H1 (cell line): Measurements from ENCODE around the gene RGS4. TPM values are rescaled to one million over a fixed set of nuclear protein-coding genes. Genes with fewer than 3 reads are reported as not detected.

Source experiments
- CTCF ChIA-PET: fragments of 300-600 bp; sonication (Branson Sonifier 250); formaldehyde crosslinking; loops from one replicate; lab custom pipeline; 2021; ENCODE audit not compliant: partially characterized antibody; lab: Charles Lee
- POLR2A ChIA-PET: fragments of 300-600 bp; sonication (Branson Sonifier 250); formaldehyde crosslinking; loops from one replicate; lab custom pipeline; 2021; ENCODE audit warnings: inconsistent platforms; ENCODE audit not compliant: partially characterized antibody; lab: Charles Lee
- DNase-seq, 2 experiments: peaks; one replicate each; pipeline versions ENCODE4 v3.0.0 to v3.0.0-alpha.2; 2010 to 2022; ENCODE audit warnings: low spot score in 2 of 2, low read depth in 1 of 2, mixed read lengths in 1 of 2
- FAIRE-seq: peaks from 2 replicates; lab custom pipeline; 2011; peaks lifted over from hg19 to GRCh38; lab: Jason Lieb, UNC
- H2AFZ ChIP-seq: 2 replicates; pipeline ENCODE4 v1.8.1; 2012; ENCODE audit warnings: low read length, inconsistent platforms
- H2AK5ac ChIP-seq: 2 replicates; pipeline ENCODE4 v1.6.1; 2013; ENCODE audit warnings: low read depth, low read length
- H2BK120ac ChIP-seq: replicated peaks from 2 replicates; pipeline ENCODE3; 2013; ENCODE audit warnings: low read depth, low read length, inconsistent platforms
- H2BK12ac ChIP-seq: 2 replicates; pipeline ENCODE4 v1.6.1; 2013; ENCODE audit warnings: low read depth, low read length
- H2BK15ac ChIP-seq: 2 replicates; pipeline ENCODE4 v1.6.1; 2013; ENCODE audit warnings: low read length
- H2BK20ac ChIP-seq: 2 replicates; pipeline ENCODE4 v1.6.1; 2013; ENCODE audit warnings: low read length
- H2BK5ac ChIP-seq: 2 replicates; pipeline ENCODE4 v1.6.1; 2013; ENCODE audit warnings: low read depth, low read length
- H3K14ac ChIP-seq: 2 replicates; pipeline ENCODE4 v1.6.1; 2013; ENCODE audit warnings: inconsistent platforms; ENCODE audit not compliant: insufficient read length
- H3K18ac ChIP-seq: 2 replicates; pipeline ENCODE4 v1.6.1; 2013; ENCODE audit warnings: low read length; ENCODE audit errors: extremely low read depth
- H3K23ac ChIP-seq: 2 replicates; pipeline ENCODE4 v1.6.1; 2013; ENCODE audit warnings: inconsistent platforms; ENCODE audit not compliant: insufficient read length
- H3K23me2 ChIP-seq: 2 replicates; pipeline ENCODE4 v1.6.1; 2013; ENCODE audit warnings: low read depth, low read length
- H3K27ac ChIP-seq: 2 replicates; pipeline ENCODE4 v1.6.1; 2011; ENCODE audit warnings: low read depth, low read length, inconsistent platforms
- H3K27me3 ChIP-seq, 4 experiments: replicated peaks in 1 of 4; 1 replicate in 1 of 4; 2 replicates in 3 of 4; pipeline versions ENCODE4 v1.6.1 to v1.8.1; 2011 to 2013; ENCODE audit warnings: low read length in 3 of 4, mild to moderate bottlenecking in 3 of 4, inconsistent platforms in 2 of 4, mixed read lengths in 2 of 4, moderate library complexity in 1 of 4; ENCODE audit not compliant: control insufficient read depth in 3 of 4, insufficient read depth in 3 of 4; ENCODE audit errors: extremely low read depth in 1 of 4
- H3K36me3 ChIP-seq, 4 experiments: 2 replicates each; pipeline versions ENCODE4 v1.6.1 to v1.8.1; 2011 to 2013; ENCODE audit warnings: mild to moderate bottlenecking in 4 of 4, low read length in 3 of 4, moderate library complexity in 2 of 4, control low read depth in 1 of 4, inconsistent platforms in 1 of 4; ENCODE audit not compliant: insufficient read depth in 4 of 4, control insufficient read depth in 2 of 4
- H3K4ac ChIP-seq: replicated peaks from 2 replicates; pipeline ENCODE3; 2013; ENCODE audit warnings: low read length, low read depth, mixed read lengths, inconsistent platforms; ENCODE audit not compliant: insufficient read length
- H3K4me1 ChIP-seq, 4 experiments: replicated peaks in 1 of 4; 1 replicate in 1 of 4; 2 replicates in 3 of 4; pipeline versions ENCODE4 v1.6.1 to v1.8.1; 2011 to 2013; ENCODE audit warnings: low read length in 3 of 4, inconsistent platforms in 2 of 4, mixed read lengths in 1 of 4; ENCODE audit not compliant: insufficient read depth in 4 of 4, control insufficient read depth in 3 of 4
- H3K4me2 ChIP-seq, 2 experiments: 2 replicates each; pipeline versions ENCODE4 v1.6.1 to v1.8.1; 2011 to 2013; ENCODE audit warnings: low read depth in 2 of 2, low read length in 2 of 2, control low read depth in 1 of 2, inconsistent platforms in 1 of 2, mild to moderate bottlenecking in 1 of 2; ENCODE audit not compliant: insufficient read depth in 1 of 2
- H3K4me3 ChIP-seq, 4 experiments: fragments of 200-600, 300-600 bp in 1 of 4; sonication (generic), shearing (Covaris generic), sonication (Bioruptor Twin) in 1 of 4; 2 replicates each; pipeline versions ENCODE4 v1.5.1 to v1.8.1; 2011 to 2016; ENCODE audit warnings: low read length in 4 of 4, low read depth in 3 of 4, control low read depth in 2 of 4, inconsistent platforms in 2 of 4, mild to moderate bottlenecking in 2 of 4, mixed read lengths in 1 of 4, moderate library complexity in 1 of 4; ENCODE audit not compliant: insufficient read depth in 2 of 4; ENCODE audit errors: extremely low read depth in 1 of 4
- H3K56ac ChIP-seq: replicated peaks from 2 replicates; pipeline ENCODE3; 2013; ENCODE audit warnings: low read depth, mild to moderate bottlenecking, mixed read lengths, low read length, inconsistent platforms; ENCODE audit not compliant: insufficient read length
- H3K79me1 ChIP-seq: 2 replicates; pipeline ENCODE4 v1.6.1; 2013; ENCODE audit warnings: low read depth, low read length, control low read depth
- H3K79me2 ChIP-seq, 2 experiments: 2 replicates each; pipeline versions ENCODE4 v1.6.1 to v1.8.1; 2012 to 2013; ENCODE audit warnings: low read length in 2 of 2, mild to moderate bottlenecking in 2 of 2, inconsistent platforms in 1 of 2; ENCODE audit not compliant: insufficient read depth in 2 of 2, control insufficient read depth in 1 of 2
- H3K9ac ChIP-seq, 4 experiments: replicated peaks in 1 of 4; 1 replicate in 1 of 4; 2 replicates in 3 of 4; pipeline versions ENCODE4 v1.6.1 to v1.8.1; 2011 to 2013; ENCODE audit warnings: low read depth in 3 of 4, low read length in 3 of 4, control low read depth in 2 of 4, mild to moderate bottlenecking in 2 of 4, moderate library complexity in 2 of 4, inconsistent platforms in 1 of 4; ENCODE audit errors: extremely low read depth in 1 of 4
- H3K9me3 ChIP-seq, 2 experiments: 2 replicates each; pipeline versions ENCODE4 v1.6.1 to v1.8.1; 2012 to 2013; ENCODE audit warnings: mild to moderate bottlenecking in 2 of 2, moderate library complexity in 2 of 2, control low read depth in 1 of 2, inconsistent platforms in 1 of 2, low read depth in 1 of 2, low read length in 1 of 2, mixed read lengths in 1 of 2; ENCODE audit not compliant: insufficient read depth in 2 of 2
- H4K20me1 ChIP-seq, 2 experiments: replicated peaks in 1 of 2; 2 replicates each; pipeline versions ENCODE3 to v1.8.1; 2011 to 2013; ENCODE audit warnings: inconsistent platforms in 2 of 2, low read length in 2 of 2, mild to moderate bottlenecking in 1 of 2; ENCODE audit not compliant: insufficient read depth in 2 of 2, control insufficient read depth in 1 of 2
- H4K5ac ChIP-seq: 2 replicates; pipeline ENCODE4 v1.6.1; 2013; ENCODE audit warnings: low read length, low read depth, mixed read lengths, inconsistent platforms; ENCODE audit not compliant: insufficient read length
- H4K8ac ChIP-seq: 2 replicates; pipeline ENCODE4 v1.8.0; 2013; ENCODE audit warnings: mild to moderate bottlenecking, moderate library complexity, low read length, inconsistent platforms; ENCODE audit not compliant: insufficient read depth; ENCODE audit errors: extremely low read depth
- H4K91ac ChIP-seq: replicated peaks from 2 replicates; pipeline ENCODE3; 2013; ENCODE audit warnings: low read length, mixed read lengths, inconsistent platforms; ENCODE audit not compliant: insufficient read length
- BRCA1 ChIP-seq: IDR thresholded peaks from 2 replicates; pipeline ENCODE4 v1.6.1; 2012; ENCODE audit warnings: low read depth, low read length, improper control_type of control experiment
- CBX5 ChIP-seq: fragments of 300-800, 300-1000 bp; sonication (generic); IDR thresholded peaks from 2 replicates; pipeline ENCODE4 v1.7.1; 2016; ENCODE audit warnings: antibody characterized with exemption, low read length, low read depth
- JUN ChIP-seq: IDR thresholded peaks from 2 replicates; pipeline ENCODE4 v1.6.1; 2011; ENCODE audit warnings: low read depth, mild to moderate bottlenecking, improper control_type of control experiment, low read length
- POLR2A ChIP-seq, 2 experiments: IDR thresholded peaks; 1 replicate in 1 of 2; 2 replicates in 1 of 2; pipeline ENCODE4 v1.6.1; 2011; ENCODE audit warnings: low read depth in 2 of 2, low read length in 2 of 2, mild to moderate bottlenecking in 2 of 2; ENCODE audit errors: control extremely low read depth in 1 of 2
- RNF2 ChIP-seq: fragments of 200-900, 300-1000 bp; sonication (generic); IDR thresholded peaks from 2 replicates; pipeline ENCODE4 v1.7.1; 2016; ENCODE audit warnings: borderline replicate concordance, low read depth, mild to moderate bottlenecking, antibody characterized with exemption, low read length; ENCODE audit not compliant: poor library complexity, severe bottlenecking; ENCODE audit errors: missing control alignments
- polyA plus RNA-seq, 7 experiments: library from polyadenylated mRNA; depleted of rRNA in 3 of 7; stranded (reverse) in 5 of 7; unstranded in 2 of 7; fragments of >200 nt in 5 of 7; fragments of 200-250 nt in 2 of 7; gene quantifications; 1 replicate in 5 of 7; 2 replicates in 1 of 7; 4 replicates in 1 of 7; pipeline versions ENCODE4 v1.2.1 to v1.2.3, GENCODE V29; 2011 to 2013; ENCODE audit warnings: missing spikeins in 2 of 7, mixed read lengths in 2 of 7
- total RNA-seq: library from RNA; stranded (reverse); fragmentation: NEBNext Ultra II Directional; extraction: Animal tissue kit (Norgen Biotek cat#: 25700); gene quantifications from 2 replicates; pipeline ENCODE4 v1.2.1, GENCODE V29; 2021

The RGS4 gene
- total and polyA plus RNA-seq, 2 of the 8 experiments (the other 6 are each of a cell fraction or from before 2014, with no cell fraction given), result 0.26 to 0.74 TPM

DNA sequence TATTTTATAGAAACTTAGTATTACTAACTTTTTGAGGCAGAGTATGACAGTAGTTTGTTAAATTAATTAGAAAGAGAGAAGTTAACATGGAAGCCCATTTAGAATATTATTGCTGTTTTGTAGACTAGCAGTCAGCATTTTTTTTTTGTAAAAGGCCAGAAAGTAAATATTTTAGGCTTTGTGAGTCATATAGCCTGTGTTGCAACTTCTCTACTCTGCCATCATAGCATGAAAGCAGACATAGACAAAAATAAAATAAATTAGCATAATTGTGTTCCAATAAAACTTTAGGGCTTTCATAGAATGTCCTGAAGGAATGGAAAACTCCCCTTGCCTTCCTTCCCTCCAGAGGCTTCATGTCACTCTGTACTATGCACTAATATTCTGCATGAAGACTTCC lies 12.3 kb upstream of the RGS4 start:
- Histone ChIP-seq H3K4me3 (no peak overlapping the region), H2AFZ (no peak overlapping the region), H2BK20ac (no peak overlapping the region), H3K79me2 (no peaks in the 10 kb centered on the region), H4K91ac (no peak overlapping the region), H4K8ac (no peak overlapping the region), H3K23ac (no peak overlapping the region), H3K79me1 (no peaks in the 10 kb centered on the region), H2BK15ac (no peak overlapping the region), H3K9ac (no peak overlapping the region), H4K5ac (no peak overlapping the region), H2BK120ac (no peak overlapping the region), H2BK12ac (no peak overlapping the region), H2BK5ac (no peak overlapping the region), H3K23me2 (no peaks in the 10 kb centered on the region), H3K27me3 (no peaks in the 10 kb centered on the region), H3K18ac (no peak overlapping the region), H3K4ac (no peak overlapping the region), H3K36me3 (no peaks in the 10 kb centered on the region), H3K27ac (no peak overlapping the region), H3K4me2 (no peak overlapping the region), H2AK5ac (no peak overlapping the region), H3K9me3 (no peaks in the 10 kb centered on the region), H3K14ac (no peak overlapping the region), H3K4me1 (no peaks in the 10 kb centered on the region), H4K20me1 (no peaks in the 10 kb centered on the region), H3K56ac (no peak overlapping the region)
- FAIRE-seq (no peak), DNase-seq (no peak)
- ChIA-PET POLR2A (interaction anchor here (0.9 kb wide), 1 partner anchor 12 kb away, joined by 6 read pairs; no protein-coding TSS in a partner anchor), CTCF (interaction anchor here (1.0 to 3.6 kb wide), 3 partner anchors 13 to 61 kb away, joined by 3 to 32 read pairs (median 8); partner anchors contain the start of gene RGS4)
- no peak for TF ChIP-seq POLR2A (IDR thresholded peaks at IDR 0.05; ENCODE audit: control extremely low read depth in 1 of 2, low read depth in 2 of 2, low read length in 2 of 2)
- no peak for TF ChIP-seq CBX5
- no peak for TF ChIP-seq JUN
- no peak for TF ChIP-seq RNF2
- TF ChIP-seq BRCA1, result no peak
